Motor neuron (in vitro differentiated cells): ENCODE data around the gene ZNF862. TPM values are rescaled to one million over a fixed set of nuclear protein-coding genes. Genes with fewer than 3 reads are reported as not detected.

Experiments
- ATAC-seq, 8 experiments: fragments of 200-7000 bp; cut with Tn5 transposase; replicated peaks in 6 of 8; 2 replicates each; pipeline ENCODE4 v1.8.0; 2021; ENCODE audit warnings: mild to moderate bottlenecking in 8 of 8, moderate library complexity in 8 of 8
- H3K27ac ChIP-seq, 2 donors: fragments of 250-450 bp; sonication (Bioruptor Pico); 2 replicates each; pipeline ENCODE4 v1.9.0; 2021; ENCODE audit warnings: antibody characterized with exemption in 2 of 2, mild to moderate bottlenecking in 2 of 2, moderate library complexity in 1 of 2
- H3K4me1 ChIP-seq, 2 donors: fragments of 250-450 bp; sonication (Bioruptor Pico); replicated peaks in 1 of 2; 2 replicates each; pipeline ENCODE4 v1.6.1; 2021; ENCODE audit warnings: antibody characterized with exemption in 2 of 2, mild to moderate bottlenecking in 2 of 2, moderate library complexity in 1 of 2
- H3K4me3 ChIP-seq, 5 donors: fragments of 250-450 bp; sonication (Bioruptor Pico); 2 replicates each; pipeline ENCODE4 v1.9.0; 2021; ENCODE audit warnings: antibody characterized with exemption in 5 of 5, mild to moderate bottlenecking in 5 of 5, moderate library complexity in 4 of 5
- WGBS, 10 experiments: fragments of 450-650 bp; shearing (Covaris generic); methylation state at CpG; one replicate each; pipeline ENCODE4 v1.0.0; 2022; 5-methylcytosine and 5-hydroxymethylcytosine counted together
- in situ Hi-C, 9 experiments: fragments of 400-800 bp; cut with MboI; loops; one replicate each; pipeline ENCODE4 v1.15.0; 2021; ENCODE audit warnings: low sequenced_read_pairs in 9 of 9, low pct_unique_long_range_greater_than_20kb in 2 of 9; ENCODE audit not compliant: unreplicated experiment in 9 of 9
- total RNA-seq, 8 experiments: library from RNA; unstranded; fragments of 300-600 nt; gene quantifications; 2 replicates each; pipeline versions ENCODE4 v1.2.3 to v1.2.4, GENCODE V29; 2022

ZNF862 gene
- total RNA-seq, 8 experiments from 2014 or later, result 7.1 to 18.6 (median 10.8) TPM

GRCh38 chr7:149878523-149878921 is 40.3 kb downstream of the ZNF862 start:
- H3K27ac ChIP-seq, result no peak overlapping the region
- peaks cover 3 to 10% of the 10 kb centered on the region in 2 donors for H3K4me1 ChIP-seq
- H3K4me3 ChIP-seq, result no peak overlapping the region
- 73 to 90% methylated on average over 2 to 3 of the region's 13 CpGs; no CpG with 5 or more reads in 8 of the 10 experiments for WGBS, 10 experiments
- in situ Hi-C loops, result loop anchor here in 1 of 9 experiments (25.0 kb wide), 1 partner anchor 159 kb away; no protein-coding TSS in a partner anchor
- no peak for ATAC-seq

GRCh38 chr7:149879271-149879743 is 41.1 kb downstream of the ZNF862 start:
- Histone ChIP-seq H3K4me3 (no peak overlapping the region), H3K27ac (no peak overlapping the region), H3K4me1 (peaks cover 3 to 10% of the 10 kb centered on the region in 2 donors)
- no peak for ATAC-seq
- no CpG with 5 or more reads among the region's 14 CpGs for WGBS, 10 experiments
- in situ Hi-C loops, result loop anchor here in 1 of 9 experiments (25.0 kb wide), 1 partner anchor 158 kb away; no protein-coding TSS in a partner anchor

GRCh38 chr7:149879766-149880637 is 41.8 kb downstream of the ZNF862 start:
- no peak overlapping the region for H3K4me3 ChIP-seq
- ATAC-seq, result peak in 5 of 8 experiments; percentile 40 to 84 (median 80)
- H3K4me1 ChIP-seq, result peaks cover 0 to 5% of the 10 kb centered on the region in 2 donors
- H3K27ac ChIP-seq, result no peak overlapping the region
- 58 to 100% (median 97%) methylated on average over 1 to 5 of the region's 16 CpGs; no CpG with 5 or more reads in 5 of the 10 experiments for WGBS, 10 experiments
- in situ Hi-C loops, result loop anchor here in 1 of 9 experiments (25.0 kb wide), 1 partner anchor 157 kb away; no protein-coding TSS in a partner anchor

- peak; percentile 4 to 76 (median 47) for ATAC-seq
- in situ Hi-C loops, result loop anchor here in 1 of 9 experiments (25.0 kb wide), 1 partner anchor 157 kb away; no protein-coding TSS in a partner anchor
- peak overlapping the region in 1 of 2 donors; percentile 25 for H3K27ac ChIP-seq
- no peak overlapping the region for H3K4me3 ChIP-seq
- 20 to 100% (median 95%) methylated on average over 1 to 7 of the region's 14 CpGs; no CpG with 5 or more reads in 4 of the 10 experiments for WGBS, 10 experiments
- H3K4me1 ChIP-seq, result peaks cover 0 to 5% of the 10 kb centered on the region in 2 donors
Observed at GRCh38 chr7:149880638-149881311, 42.6 kb downstream of the ZNF862 start.

- 0 to 100% (median 63%) methylated on average over 1 to 4 of the region's 19 CpGs; no CpG with 5 or more reads in 5 of the 10 experiments for WGBS, 10 experiments
- no peak for ATAC-seq
- in situ Hi-C loops, result loop anchor here in 1 of 9 experiments (25.0 kb wide), 1 partner anchor 156 kb away; no protein-coding TSS in a partner anchor
- H3K4me3 ChIP-seq, result no peak overlapping the region
- no peak overlapping the region for H3K27ac ChIP-seq
- H3K4me1 ChIP-seq, result peaks cover 0 to 5% of the 10 kb centered on the region in 2 donors
Observed at GRCh38 chr7:149881328-149882247, 43.4 kb downstream of the ZNF862 start.

- no peak overlapping the region for H3K27ac ChIP-seq
- 20 to 100% (median 77%) methylated on average over 1 to 9 of the region's 11 CpGs; no CpG with 5 or more reads in 1 of the 10 experiments for WGBS, 10 experiments
- H3K4me3 ChIP-seq, result no peak overlapping the region
- peak in 1 of 8 experiments; percentile 4 for ATAC-seq
- in situ Hi-C loops, result loop anchor here in 1 of 9 experiments (25.0 kb wide), 1 partner anchor 155 kb away; no protein-coding TSS in a partner anchor
- H3K4me1 ChIP-seq, result peaks cover 0 to 5% of the 10 kb centered on the region in 2 donors
Observed at GRCh38 chr7:149882248-149883047, 44.3 kb downstream of the ZNF862 start.

- 20 to 61% (median 43%) methylated on average over 1 to 4 of the region's 8 CpGs; no CpG with 5 or more reads in 6 of the 10 experiments for WGBS, 10 experiments
- no peak for ATAC-seq
- no peak overlapping the region for H3K4me3 ChIP-seq
- H3K27ac ChIP-seq, result no peak overlapping the region
- peaks cover 0 to 5% of the 10 kb centered on the region in 2 donors for H3K4me1 ChIP-seq
- in situ Hi-C loops, result loop anchor here in 1 of 9 experiments (25.0 kb wide), 1 partner anchor 154 kb away; no protein-coding TSS in a partner anchor
Observed at GRCh38 chr7:149883048-149883438, 44.9 kb downstream of the ZNF862 start.

GRCh38 chr7:149883452-149883861 is 45.3 kb downstream of the ZNF862 start:
- Histone ChIP-seq H3K4me3 (no peak overlapping the region), H3K4me1 (peaks cover 0 to 5% of the 10 kb centered on the region in 2 donors), H3K27ac (no peak overlapping the region)
- 0 to 73% (median 40%) methylated on average over 1 to 10 of the region's 12 CpGs; no CpG with 5 or more reads in 4 of the 10 experiments for WGBS, 10 experiments
- in situ Hi-C loops, result loop anchor here in 1 of 9 experiments (25.0 kb wide), 1 partner anchor 154 kb away; no protein-coding TSS in a partner anchor
- peak in 5 of 8 experiments; percentile 16 to 78 (median 57) for ATAC-seq

GRCh38 chr7:149884016-149884415 is 45.8 kb downstream of the ZNF862 start:
- ATAC-seq, result no peak
- WGBS, 10 experiments, result 41 to 100% (median 61%) methylated on average over 1 to 3 of the region's 4 CpGs; no CpG with 5 or more reads in 4 of the 10 experiments
- no peak overlapping the region for H3K27ac ChIP-seq
- in situ Hi-C loops, result loop anchor here in 1 of 9 experiments (25.0 kb wide), 1 partner anchor 153 kb away; no protein-coding TSS in a partner anchor
- peaks cover 0 to 5% of the 10 kb centered on the region in 2 donors for H3K4me1 ChIP-seq
- H3K4me3 ChIP-seq, result no peak overlapping the region

GRCh38 chr7:149884541-149884940 is 46.4 kb downstream of the ZNF862 start:
- Histone ChIP-seq H3K27ac (no peak overlapping the region), H3K4me1 (peaks cover 0 to 5% of the 10 kb centered on the region in 2 donors), H3K4me3 (no peak overlapping the region)
- WGBS, 10 experiments, result 37 to 100% (median 92%) methylated on average over 2 of the region's 2 CpGs; no CpG with 5 or more reads in 7 of the 10 experiments
- no peak for ATAC-seq
- in situ Hi-C loops, result loop anchor here in 1 of 9 experiments (25.0 kb wide), 1 partner anchor 153 kb away; no protein-coding TSS in a partner anchor
